NCI-H1694 (cell line): ENCODE measurements around the gene AGBL4.
"Not testable (repeated sequence)": the region's sequence is repeated elsewhere in the genome, so short reads cannot be mapped to it uniquely, and the experiment has no call there.

Source experiments
- DNase-seq: peaks from one replicate; lab custom pipeline; 2025; lab: John Stamatoyannopoulos, UW

AGBL4 gene

DNA sequence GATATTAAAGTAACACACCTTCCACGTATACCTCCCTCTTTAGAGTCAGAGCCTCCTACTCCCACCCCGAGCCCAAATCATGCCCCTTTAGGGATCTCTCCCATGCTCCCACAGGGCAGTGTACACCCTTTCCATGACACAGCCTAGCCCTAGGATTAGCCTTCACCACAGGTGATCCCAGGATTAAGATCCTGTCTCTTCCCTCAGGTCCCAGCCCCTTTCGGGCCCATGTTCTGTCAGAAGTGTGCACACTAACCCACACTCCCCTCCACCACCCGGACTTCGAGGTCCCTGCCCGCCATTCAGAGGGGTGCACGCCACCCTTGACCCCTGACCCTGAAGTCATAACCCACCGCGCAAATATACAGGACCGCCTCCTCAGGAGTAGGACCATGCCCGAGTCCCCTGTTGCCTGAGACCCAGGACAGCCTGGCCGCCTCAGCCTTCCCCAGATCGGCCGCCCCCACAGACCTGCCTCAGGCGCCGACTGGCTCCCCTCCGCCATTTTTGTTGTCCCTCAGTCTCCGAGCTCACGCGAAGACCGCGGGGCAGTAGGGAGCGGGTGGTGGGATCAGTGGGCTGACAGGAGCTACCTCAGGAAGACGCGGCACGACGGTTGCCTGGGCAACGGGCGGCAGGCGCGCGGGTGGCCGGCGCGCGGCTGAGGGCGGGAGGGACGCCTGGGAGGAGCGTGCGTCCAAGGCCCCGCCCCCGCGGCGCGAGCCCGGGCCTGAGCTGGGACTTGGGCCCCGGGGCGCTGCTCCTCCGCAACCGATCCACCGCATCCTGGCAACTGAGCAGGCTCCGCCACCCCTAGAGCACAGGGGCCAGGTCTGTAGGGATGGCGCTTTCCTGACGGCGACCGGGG is at the start of gene AGBL4:
AGBL4 (minus strand) TSS at position 663 of the 868 bp plus-strand sequence.
- no peak for DNase-seq

DNA sequence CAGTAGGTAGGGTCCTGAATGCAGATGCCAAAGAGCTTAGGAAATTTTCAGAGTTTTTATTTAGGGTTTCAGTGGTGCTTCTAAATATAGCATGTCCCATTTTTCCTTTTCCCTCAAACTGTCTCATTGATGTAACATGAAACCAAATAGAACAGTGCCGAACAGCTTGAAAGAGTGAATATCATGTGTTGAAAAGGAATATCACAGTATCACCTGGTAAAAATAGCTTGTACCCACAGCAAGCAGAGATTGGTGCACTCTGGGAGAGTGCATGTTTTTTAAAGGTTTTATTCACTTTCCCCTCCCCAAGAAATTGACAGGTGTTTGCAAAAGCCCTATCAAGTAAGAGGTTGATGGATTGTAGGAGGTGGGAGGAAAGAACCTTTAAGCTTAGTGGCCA is 43.1 kb upstream of the AGBL4 start:
- DNase-seq = no peak

DNA sequence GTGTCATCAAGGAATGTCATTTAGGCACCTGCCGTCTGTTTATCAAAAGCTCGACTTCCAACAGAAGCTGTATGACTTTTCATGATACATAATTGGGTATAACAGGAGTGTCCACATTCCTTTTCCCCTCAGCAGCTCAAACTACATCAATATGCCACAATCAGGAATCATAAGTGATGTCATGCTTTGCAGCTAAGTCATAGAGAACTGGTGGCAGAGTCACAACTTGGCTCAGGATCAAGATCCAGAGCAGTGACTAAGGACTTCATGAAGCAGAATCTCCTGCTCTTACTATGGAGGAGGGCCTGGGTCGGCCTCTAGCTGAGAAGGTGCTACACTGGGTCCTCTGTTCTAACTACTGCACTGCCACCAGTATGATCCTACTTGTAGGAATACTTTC is 36.5 kb upstream of the AGBL4 start:
- DNase-seq = no peak

DNA sequence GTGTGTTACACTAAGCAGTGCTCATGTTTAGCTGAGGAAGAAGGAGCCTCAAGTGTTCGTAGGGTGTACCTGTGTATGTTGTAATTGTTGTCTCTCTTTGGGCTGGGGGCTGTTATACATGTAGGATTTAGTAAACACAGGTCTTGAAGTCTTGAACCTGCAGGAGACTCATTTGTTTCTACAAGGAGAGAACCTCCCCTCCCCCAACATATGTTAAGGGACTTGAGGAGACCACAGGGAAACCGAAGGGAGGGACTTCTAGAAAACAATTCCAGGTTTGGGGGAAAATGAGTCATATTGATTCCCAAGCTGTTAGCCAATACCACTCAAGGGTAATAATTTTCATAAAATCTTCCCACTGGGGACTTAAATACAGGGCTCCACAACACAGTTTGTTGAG is 25.0 kb upstream of the AGBL4 start:
- no peak for DNase-seq

DNA sequence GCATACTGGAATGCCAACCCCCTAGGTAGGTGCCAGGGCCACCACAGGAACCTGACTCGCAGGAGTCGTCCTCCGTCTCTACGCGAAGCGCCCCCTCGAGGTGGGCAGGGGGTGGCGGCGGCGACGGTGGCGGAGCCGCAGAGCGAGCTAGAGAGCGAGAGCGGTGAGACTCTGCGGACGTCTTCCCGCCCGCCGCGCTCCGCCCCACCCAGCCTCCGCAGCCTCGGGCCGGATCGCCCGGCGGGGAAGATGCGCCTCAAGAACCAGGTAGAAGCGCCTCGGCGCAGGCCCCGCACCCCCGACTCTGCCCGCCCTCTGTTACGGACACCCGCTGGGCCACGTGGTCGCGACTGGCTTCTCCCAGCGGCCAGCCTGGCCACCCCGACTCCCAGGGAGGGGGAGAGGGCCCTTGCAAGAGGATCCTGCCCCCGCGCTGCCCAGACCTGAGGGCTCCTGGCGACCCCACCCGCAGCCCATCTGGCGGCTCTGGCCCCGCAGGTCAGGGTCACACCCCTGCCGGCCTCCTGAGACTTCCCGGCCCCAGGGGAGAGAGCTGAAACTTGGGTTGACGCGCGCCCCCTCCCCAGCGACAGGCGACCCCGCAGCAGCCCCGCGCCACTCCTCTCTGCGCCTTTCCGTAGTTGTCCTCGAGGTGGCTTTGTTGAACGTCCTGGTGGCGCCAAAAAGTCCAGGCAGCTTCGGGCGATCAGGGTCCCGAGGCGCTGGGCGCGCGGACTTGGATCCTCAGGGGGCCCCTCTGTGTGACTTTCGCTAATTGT is 24.4 kb upstream of the AGBL4 start:
- no peak for DNase-seq

DNA sequence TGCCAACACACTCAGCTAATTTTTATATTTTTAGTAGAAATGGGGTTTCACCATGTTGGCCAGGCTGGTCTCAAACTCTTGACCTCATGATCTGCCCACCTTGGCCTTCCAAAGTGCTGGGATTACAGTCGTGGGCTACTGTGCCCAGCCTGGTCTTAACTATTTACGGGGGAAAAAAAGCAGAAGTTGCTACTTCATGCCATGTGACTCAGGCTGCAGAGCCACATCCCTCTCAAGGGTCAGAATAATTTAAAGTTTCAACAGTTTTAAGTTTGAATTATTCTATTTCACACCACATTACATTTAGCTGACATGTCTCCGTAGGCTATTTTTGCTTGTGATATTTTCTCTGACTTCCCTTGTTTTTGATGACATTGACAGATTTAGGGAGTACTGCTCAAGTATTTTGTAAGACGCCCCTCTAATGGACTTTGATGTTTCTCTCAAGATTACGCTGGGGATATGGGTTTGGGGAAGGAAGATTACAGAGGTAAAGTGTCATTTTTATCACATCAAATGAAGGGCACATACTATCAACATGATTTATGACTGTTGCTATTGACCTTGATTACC is 14.6 kb upstream of the AGBL4 start:
- DNase-seq = no peak

DNA sequence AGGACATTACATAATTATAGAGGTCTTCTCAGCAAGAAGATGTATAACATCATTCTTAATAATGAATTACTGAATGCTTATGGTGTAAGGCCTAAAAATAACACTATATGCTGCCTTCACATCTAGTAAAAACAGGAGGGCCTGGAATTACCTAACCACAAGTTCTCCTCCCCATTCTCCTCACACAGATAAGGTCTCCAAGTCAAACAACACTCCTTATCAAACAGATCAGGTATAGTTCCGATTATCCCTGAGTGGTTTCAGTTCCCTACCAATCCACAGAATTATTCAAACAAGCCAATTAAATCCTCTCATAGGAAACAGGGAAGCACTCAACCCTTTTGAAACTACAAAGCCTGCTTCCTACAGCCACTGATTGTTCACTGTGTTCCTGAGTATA is 4.0 kb upstream of the AGBL4 start:
- DNase-seq = no peak

DNA sequence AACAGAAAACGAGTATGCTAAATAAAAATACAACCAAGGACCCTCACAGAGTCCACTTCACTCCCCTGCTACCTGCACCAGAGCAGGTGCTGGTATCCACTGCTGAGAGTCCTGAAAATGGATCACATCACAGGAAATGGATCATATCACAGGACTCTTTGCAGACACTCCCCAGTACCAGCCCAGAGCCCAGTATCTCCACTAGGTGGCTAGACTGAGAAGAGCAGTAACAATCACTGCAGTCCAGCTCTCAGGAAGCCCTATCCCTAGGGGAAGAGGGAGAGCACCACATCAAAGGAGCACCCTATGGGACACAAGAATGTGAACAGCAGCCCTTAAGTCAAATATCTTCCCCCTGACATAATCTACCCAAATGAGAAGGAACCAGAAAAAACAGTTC is 28.0 kb downstream of the AGBL4 start:
- DNase-seq = no peak

DNA sequence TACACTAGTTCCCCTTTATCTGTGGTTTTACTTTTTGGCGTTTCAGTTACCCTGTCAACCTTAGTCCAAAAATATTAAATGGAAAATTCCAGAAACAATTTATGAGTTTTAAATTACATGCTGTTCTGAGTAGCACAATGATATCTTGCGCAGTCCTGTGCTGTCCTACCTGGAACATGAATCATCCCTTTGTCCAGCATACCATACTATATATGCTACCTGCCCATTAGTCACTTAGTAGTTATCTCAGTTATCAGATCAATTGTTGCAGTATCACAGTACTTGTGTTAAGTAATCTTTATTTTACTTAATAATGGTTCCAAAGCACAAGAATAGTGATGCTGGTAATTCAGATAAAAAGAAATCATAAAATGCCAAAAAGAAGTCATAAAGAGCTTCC is 52.7 kb downstream of the AGBL4 start:
- DNase-seq = no peak

DNA sequence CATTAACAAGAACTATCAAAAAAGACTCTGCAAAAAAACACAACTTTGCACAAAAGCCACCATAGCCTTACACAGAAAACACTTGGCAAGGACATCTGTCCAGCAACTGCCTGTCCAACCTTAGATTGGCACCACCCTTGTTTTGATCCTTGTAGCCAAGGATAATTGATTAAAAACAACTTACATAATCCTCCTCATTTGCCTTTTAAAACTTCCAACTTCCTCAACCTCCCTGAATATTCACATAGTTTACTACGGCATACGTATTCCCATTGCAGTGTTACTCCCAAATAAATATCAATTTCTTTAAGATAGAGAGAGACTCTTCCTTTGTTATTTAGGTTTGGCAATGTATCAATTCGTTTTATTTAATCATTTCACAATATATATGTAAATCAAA is 72.4 kb downstream of the AGBL4 start:
- no peak for DNase-seq

DNA sequence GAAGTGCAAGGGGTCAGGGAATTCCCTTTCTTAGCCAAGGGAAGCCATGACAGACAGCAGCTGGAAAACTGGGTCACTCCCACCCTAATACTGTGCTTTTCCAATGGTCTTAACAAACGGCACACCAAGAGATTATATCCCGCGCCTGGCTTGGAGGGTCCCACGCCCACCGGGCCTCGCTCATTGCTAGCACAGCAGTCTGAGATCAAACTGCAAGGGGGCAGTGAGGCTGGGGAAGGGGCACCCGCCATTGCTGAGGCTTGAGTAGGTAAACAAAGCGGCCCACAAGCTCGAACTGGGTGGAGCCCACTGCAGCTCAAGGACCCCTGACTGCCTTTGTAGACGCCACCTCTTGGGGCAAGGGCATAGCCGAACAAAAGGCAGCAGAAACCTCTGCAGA is 108.5 kb downstream of the AGBL4 start:
- DNase-seq = not testable (repeated sequence)

DNA sequence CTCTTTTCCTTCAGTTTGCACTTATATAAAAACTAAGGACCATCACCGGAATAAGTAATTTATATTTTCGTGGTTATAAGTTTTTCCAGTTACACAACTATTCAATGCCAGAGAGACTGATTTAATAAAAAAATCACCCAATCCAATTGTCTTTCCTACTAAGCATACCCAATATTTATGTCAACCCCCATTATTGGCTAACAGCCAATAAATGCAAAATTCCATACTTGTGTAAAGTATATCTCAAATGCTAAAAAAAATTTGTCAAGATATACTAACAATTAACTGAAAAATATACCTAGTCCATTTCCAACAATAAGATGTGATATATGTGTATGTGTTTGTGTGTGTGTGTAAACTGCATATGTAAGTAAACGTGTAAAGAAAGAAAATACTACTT is 117.4 kb downstream of the AGBL4 start:
- no peak for DNase-seq

DNA sequence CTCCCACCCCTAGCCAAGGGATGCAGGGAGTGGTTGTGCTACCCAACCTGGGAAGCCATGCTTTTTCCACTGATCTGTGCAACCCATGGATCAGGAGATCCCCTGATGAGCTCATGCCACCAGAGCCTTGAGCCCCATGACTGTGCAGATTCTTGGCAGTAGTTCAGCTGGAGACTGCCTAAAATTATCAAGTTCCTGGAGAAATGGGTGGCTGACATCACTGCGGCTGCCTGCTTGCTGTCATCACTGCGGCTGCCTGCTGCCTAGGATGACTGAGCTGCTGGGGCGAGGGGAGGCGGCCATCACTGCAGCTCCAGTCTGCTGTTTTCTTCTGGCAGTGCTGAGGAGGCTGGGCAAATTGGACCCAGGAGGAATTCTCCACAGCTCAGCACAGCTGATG is 159.2 kb downstream of the AGBL4 start:
- no peak for DNase-seq

DNA sequence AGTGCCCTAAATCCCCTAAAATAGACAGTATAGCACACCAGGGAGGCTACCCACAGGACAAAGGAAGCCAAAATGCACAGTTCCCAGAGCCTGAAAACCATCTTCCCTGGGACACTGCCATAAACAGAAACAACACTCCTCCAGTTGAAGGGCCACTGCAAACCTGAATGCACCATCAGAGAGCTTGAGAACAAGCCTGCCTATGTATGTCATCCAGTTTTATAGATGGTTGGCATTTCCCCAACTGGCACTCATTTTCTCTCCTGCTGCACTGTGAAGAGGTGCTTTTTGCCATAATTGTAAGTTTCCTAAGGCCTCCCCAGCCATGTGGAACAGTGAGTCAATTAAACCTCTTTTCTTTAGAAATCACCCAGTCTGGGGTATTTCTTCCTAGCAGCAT is 169.0 kb downstream of the AGBL4 start:
- no peak for DNase-seq

DNA sequence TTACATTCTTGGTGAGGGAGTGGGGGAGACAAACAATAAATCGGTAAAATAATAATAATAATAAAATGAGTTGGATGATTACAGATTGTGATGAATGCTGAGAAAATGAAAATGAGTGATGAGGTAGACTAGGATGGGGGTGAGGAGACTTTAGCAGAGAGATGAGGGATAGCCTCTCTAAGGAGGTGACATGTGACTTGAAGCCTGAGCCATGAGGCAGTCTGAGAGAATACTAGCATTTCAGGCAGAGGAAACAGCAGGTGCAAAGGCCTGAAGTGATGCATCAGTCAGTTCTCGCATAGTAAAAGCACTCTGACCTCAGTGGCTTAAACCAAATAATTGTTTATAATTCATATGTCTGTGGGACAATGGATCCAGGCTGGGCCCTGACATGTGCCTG is 181.2 kb downstream of the AGBL4 start:
- no peak for DNase-seq

DNA sequence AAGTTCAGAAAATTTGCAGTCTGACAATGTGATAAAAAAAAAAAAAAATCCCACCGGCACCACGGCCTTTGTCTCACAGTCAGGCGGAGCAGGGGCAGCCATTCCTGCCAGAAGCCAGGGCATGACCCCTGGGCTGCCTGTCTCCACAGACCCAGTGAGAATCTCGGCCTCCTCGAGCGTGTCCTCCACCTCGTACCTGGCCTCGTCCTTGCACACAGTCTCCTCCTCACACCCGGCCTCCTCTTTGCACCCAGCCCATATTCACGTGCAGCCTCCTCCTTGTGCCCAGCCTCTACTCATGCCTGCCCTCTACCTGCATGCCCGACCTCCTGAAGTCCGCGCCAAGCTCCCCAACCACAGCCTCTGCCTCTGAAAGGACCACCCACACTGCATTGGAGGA is 182.0 kb downstream of the AGBL4 start:
- no peak for DNase-seq

DNA sequence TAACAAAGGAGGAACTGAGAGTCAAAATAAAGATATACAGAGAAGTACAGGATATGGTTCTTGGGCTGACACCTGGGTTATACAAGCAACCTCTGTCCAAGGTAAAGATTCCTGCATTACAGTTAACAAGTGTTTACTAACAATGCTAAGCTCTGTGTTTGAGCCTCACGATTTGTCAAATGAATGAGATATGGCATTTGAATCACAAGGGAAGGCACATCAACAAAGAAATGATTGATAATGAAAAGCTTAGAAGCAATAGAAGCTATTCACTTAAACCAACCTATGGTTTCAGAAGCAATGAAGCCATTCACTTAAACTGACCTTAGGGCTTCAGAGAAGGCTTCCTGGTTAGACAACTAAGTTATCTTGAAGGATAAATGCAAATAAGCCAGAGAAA is 199.5 kb downstream of the AGBL4 start:
- DNase-seq = no peak

DNA sequence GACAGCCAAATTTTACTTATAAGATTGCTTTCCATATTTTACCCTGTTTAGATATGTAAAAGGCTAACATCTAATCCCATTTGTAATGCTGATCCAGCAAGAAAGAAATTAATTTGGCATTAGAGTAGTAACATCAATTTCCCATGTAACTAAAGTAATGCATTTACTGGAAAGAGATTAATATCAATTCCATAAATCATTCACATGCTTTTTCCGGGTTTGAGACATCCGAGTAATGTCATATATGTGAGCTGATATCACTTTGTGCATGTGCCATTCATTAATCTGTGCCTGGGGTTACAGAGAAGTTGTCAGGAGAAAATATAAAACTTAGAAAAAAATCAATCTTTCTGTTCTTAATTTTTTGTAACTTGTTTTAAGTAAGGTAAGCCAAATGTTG is 206.1 kb downstream of the AGBL4 start:
- no peak for DNase-seq

DNA sequence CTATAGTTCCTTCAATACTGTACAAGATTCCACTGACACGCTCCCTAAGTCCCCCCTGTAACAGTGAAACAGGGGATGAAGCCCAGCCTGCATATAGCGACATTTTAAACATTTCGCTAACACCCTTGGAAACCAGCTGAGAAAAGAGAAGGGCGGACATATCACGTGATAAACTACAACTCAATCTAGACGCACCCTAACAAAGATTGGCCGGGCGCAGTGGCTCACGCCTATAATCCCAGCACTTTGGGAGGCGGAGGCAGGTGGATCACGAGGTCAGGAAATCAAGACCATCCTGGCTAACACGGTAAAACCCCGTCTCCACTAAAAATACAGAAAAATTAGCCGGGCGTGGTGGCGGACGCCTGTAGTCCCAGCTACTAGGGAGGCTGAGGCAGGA is 236.7 kb downstream of the AGBL4 start:
- not testable (repeated sequence) for DNase-seq

DNA sequence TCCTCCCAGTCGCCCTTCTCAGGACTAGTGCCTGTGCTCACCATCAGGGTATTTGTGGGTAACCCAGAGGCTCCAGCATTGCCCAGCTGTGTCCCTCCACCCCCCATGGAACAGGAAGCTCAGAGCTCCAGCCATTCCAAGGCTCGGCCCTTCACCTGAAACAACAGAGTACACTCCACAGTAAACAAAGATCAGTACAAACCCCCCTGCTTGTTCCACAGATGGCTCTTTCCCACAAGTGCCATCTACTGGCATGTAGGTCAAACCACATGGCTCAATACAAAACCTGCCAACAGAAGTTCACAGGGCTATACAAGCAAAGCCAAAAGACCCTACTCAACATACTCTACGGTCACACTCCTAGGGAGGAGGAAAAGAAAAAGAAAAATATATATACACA is 258.7 kb downstream of the AGBL4 start:
- DNase-seq = no peak

DNA sequence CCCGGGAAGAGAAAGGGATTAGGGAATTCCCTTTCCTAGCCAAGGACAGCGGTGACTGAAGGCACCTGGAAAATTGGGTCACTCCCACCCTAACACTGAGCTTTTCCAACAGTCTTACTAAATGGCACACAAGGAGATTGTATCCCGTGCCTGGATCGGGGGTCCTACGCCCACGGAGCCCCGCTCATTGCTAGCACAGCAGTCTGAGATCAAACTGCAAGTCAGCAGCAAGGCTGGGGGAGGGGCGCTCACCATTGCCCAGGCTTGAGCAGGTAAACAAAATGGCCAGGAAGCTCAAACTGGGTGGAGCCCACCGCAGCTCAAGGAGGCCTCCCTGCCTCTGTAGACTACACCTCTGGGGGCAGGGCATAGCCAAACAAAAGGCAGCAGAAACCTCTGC is 285.6 kb downstream of the AGBL4 start:
- not testable (repeated sequence) for DNase-seq

DNA sequence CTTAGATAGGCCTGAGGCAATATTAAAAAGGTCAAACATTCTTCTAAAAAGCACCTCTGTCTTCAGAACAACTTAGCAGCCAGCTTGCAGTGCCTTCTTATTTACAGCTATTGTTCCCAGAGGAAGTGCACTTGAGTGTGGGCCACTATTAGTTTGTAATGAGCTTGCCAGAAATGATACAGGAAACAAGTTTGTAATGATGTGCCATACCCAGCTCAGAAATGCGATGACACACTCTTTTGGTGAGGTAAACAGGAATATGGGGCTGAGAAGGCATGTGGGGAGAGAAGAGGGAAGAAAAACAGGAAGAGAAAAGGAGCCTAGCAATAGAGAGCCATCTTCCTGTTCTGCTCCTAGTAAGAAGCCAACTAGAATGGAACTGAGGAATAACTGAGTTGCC is 295.4 kb downstream of the AGBL4 start:
- no peak for DNase-seq

DNA sequence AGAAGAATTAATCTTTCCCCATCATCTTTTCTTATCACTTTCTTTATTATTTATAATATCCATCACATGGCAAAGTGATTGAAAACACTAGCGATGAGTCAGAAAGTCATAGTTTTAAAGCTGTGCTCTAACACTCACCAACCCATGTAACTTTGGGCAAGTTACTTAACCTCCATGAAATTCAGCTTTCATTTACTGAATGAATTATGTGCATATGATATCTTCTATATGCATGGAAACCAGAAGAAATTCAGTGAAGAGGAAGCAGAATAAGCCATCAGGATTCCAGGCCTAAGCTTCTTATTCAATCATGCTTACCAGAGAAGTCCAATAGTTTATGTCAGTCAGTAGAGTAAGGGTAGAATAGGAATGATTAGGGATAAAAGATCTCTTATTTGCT is 300.1 kb downstream of the AGBL4 start:
- no peak for DNase-seq
